Measurements from ENCODE around the gene PCBP3. TPM values are rescaled to one million over a fixed set of nuclear protein-coding genes. Genes with fewer than 3 reads are reported as not detected.
A peak's percentile ranks its signal among the peaks of the same experiment; 100 is the strongest.

PCBP3 gene
- total RNA-seq, 1 experiment from 2014 or later: not detected

GRCh38 chr21:45972353-45972715 lies 328.8 kb downstream of the PCBP3 start:
- H3K4me3 ChIP-seq: no peak overlapping the region

GRCh38 chr21:45972716-45973474 lies 329.4 kb downstream of the PCBP3 start:
- BruUV-seq (replicated peaks): no TSS peak
- no peaks in the 10 kb centered on the region for H3K9me3 ChIP-seq (ENCODE audit: insufficient read depth, low read depth)
- H3F3A ChIP-seq (ENCODE audit: insufficient read depth, low read depth): no peaks in the 10 kb centered on the region; the same call in 1 of the 2 replicates
- POLR2A ChIA-PET (ENCODE audit: unreplicated experiment): interaction anchor here (0.6 to 0.7 kb wide), 2 partner anchors 180 to 182 kb away, joined by 3 read pairs; no protein-coding TSS in a partner anchor
- intact Hi-C loops (cut with micrococcal nuclease; ENCODE audit: unreplicated experiment): loop anchor here (2.0 to 5.0 kb wide), 2 partner anchors 124 to 170 kb away; partner anchors contain the start of gene COL6A2
- CTCF ChIA-PET: interaction anchor here (1.7 kb wide), 1 partner anchor 171 kb away, joined by 5 read pairs; no protein-coding TSS in a partner anchor
- DNase-seq: no peak
- no peaks in the 10 kb centered on the region for H3K27me3 ChIP-seq (ENCODE audit: insufficient read depth, low read depth)
- H4K20me1 ChIP-seq (ENCODE audit: insufficient read depth): no peaks in the 10 kb centered on the region
- no peak overlapping the region for H3K4me3 ChIP-seq
- H3K4me1 ChIP-seq (replicated peaks; ENCODE audit: insufficient read depth): peaks cover 16% of the 10 kb centered on the region
- TF ChIP-seq CTCF (conservative IDR thresholded peaks at IDR 0.05): no peak
- TF ChIP-seq EZH2 (IDR thresholded peaks at IDR 0.05; ENCODE audit: low read depth): no peak
- H3K79me2 ChIP-seq (ENCODE audit: low read depth): no peaks in the 10 kb centered on the region
- H2AFZ ChIP-seq: no peak overlapping the region
- H3K36me3 ChIP-seq (ENCODE audit: low read depth): no peaks in the 10 kb centered on the region
- H3K27ac ChIP-seq: no peak overlapping the region
- no peaks in the 10 kb centered on the region for H3K9me2 ChIP-seq (ENCODE audit: insufficient read depth)
- H3K4me2 ChIP-seq: no peak overlapping the region

More at GRCh38 chr21:45972353-45972715, 328.8 kb downstream of the PCBP3 start:
- Histone ChIP-seq H3K4me2 (no peak overlapping the region), H3K79me2 (ENCODE audit: low read depth) (no peaks in the 10 kb centered on the region), H3F3A (ENCODE audit: insufficient read depth, low read depth) (no peaks in the 10 kb centered on the region; the same call in 1 of the 2 replicates), H3K9me2 (ENCODE audit: insufficient read depth) (no peaks in the 10 kb centered on the region), H3K27me3 (ENCODE audit: insufficient read depth, low read depth) (no peaks in the 10 kb centered on the region), H4K20me1 (ENCODE audit: insufficient read depth) (no peaks in the 10 kb centered on the region), H2AFZ (no peak overlapping the region), H3K4me1 (replicated peaks; ENCODE audit: insufficient read depth) (peaks cover 16% of the 10 kb centered on the region), H3K9me3 (ENCODE audit: insufficient read depth, low read depth) (no peaks in the 10 kb centered on the region), H3K36me3 (ENCODE audit: low read depth) (no peaks in the 10 kb centered on the region), H3K27ac (no peak overlapping the region)
- ChIA-PET CTCF (interaction anchor here (1.0 kb wide), 1 partner anchor 171 kb away, joined by 5 read pairs; no protein-coding TSS in a partner anchor), POLR2A (ENCODE audit: unreplicated experiment) (no interaction called here)
- BruUV-seq (replicated peaks): no TSS peak
- no peak for TF ChIP-seq CTCF (conservative IDR thresholded peaks at IDR 0.05)
- no peak for TF ChIP-seq EZH2 (IDR thresholded peaks at IDR 0.05; ENCODE audit: low read depth)
- intact Hi-C loops (cut with micrococcal nuclease; ENCODE audit: unreplicated experiment): loop anchor here (2.0 to 5.0 kb wide), 2 partner anchors 125 to 170 kb away; partner anchors contain the start of gene COL6A2
- DNase-seq: no peak

GRCh38 chr21:45973475-45974072 lies 330.0 kb downstream of the PCBP3 start:
- Histone ChIP-seq H3K9me3 (ENCODE audit: insufficient read depth, low read depth) (no peaks in the 10 kb centered on the region), H3K79me2 (ENCODE audit: low read depth) (no peaks in the 10 kb centered on the region), H3F3A (ENCODE audit: insufficient read depth, low read depth) (peaks cover 2% of the 10 kb centered on the region; the same call in 1 of the 2 replicates), H3K36me3 (ENCODE audit: low read depth) (no peaks in the 10 kb centered on the region), H3K27ac (no peak overlapping the region), H3K27me3 (ENCODE audit: insufficient read depth, low read depth) (no peaks in the 10 kb centered on the region), H4K20me1 (ENCODE audit: insufficient read depth) (no peaks in the 10 kb centered on the region), H3K9me2 (ENCODE audit: insufficient read depth) (no peaks in the 10 kb centered on the region), H2AFZ (no peak overlapping the region), H3K4me2 (0 out of 2 replicates have a peak overlapping the region, but pooled peaks have one; percentile 26), H3K4me3 (no peak overlapping the region), H3K4me1 (replicated peaks; ENCODE audit: insufficient read depth) (peaks cover 16% of the 10 kb centered on the region)
- intact Hi-C loops (cut with micrococcal nuclease; ENCODE audit: unreplicated experiment): loop anchor here (2.0 to 5.0 kb wide), 2 partner anchors 124 to 169 kb away; partner anchors contain the start of gene COL6A2
- POLR2A ChIA-PET (ENCODE audit: unreplicated experiment): interaction anchor here (0.6 to 0.7 kb wide), 2 partner anchors 180 to 181 kb away, joined by 3 read pairs; no protein-coding TSS in a partner anchor
- CTCF ChIA-PET: interaction anchor here (0.7 to 1.7 kb wide), 2 partner anchors 170 to 743 kb away, joined by 5 to 12 read pairs; no protein-coding TSS in a partner anchor
- no TSS peak for BruUV-seq (replicated peaks)
- DNase-seq: peak in 1 of 2 experiments; percentile 43
- TF ChIP-seq EZH2 (IDR thresholded peaks at IDR 0.05; ENCODE audit: low read depth) (no peak), CTCF (conservative IDR thresholded peaks at IDR 0.05) (peak; percentile 36; the same call in 1 of the 2 replicates)
